GM06990 (cell line): Measurements from ENCODE around the gene SHROOM2.
A peak's percentile ranks its signal among the peaks of the same experiment; 100 is the strongest.

Experiments used
- DNase-seq: peaks from one replicate; pipeline ENCODE4 v3.0.0-alpha.2; 2011; ENCODE audit not compliant: insufficient read length; ENCODE audit errors: extremely low read depth
- H3K27me3 ChIP-seq: replicated peaks from 2 replicates; pipeline ENCODE4 v1.6.0; 2011; ENCODE audit warnings: low read length; ENCODE audit not compliant: control insufficient read depth, insufficient read depth
- H3K36me3 ChIP-seq: 2 replicates; pipeline ENCODE4 v1.5.1; 2011; ENCODE audit warnings: low read length; ENCODE audit not compliant: control insufficient read depth, insufficient read depth
- H3K4me3 ChIP-seq: replicated peaks from 2 replicates; pipeline ENCODE4 v1.5.1; 2011; ENCODE audit warnings: low read depth, mild to moderate bottlenecking, control low read depth, low read length
- CTCF ChIP-seq: IDR thresholded peaks from 2 replicates; pipeline ENCODE4 v1.5.1; 2011; ENCODE audit warnings: low read length, control low read depth, mild to moderate bottlenecking, inconsistent platforms; ENCODE audit not compliant: insufficient read depth, poor library complexity, severe bottlenecking

Gene SHROOM2

DNA sequence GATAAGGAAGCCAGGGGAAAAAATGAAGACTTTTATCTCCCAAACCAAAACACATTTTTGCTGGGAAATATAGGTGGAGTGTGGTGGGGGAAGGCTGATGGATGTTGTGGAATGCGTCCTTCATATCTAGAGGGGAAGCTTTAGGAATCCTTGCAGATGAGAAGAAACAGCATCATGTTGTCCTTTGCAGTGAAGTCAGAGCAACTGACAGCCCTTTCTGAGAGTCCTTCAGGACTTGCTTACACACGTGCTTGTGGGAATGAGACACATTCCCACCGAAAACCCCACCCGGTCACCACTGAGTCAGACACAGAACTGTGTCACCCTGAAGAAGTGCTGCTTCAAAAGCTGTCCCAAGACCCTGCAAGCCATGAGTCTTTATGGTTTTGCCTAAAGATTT, 81.5 kb downstream of the SHROOM2 start:
- no peaks in the 10 kb centered on the region for H3K36me3 ChIP-seq
- no peaks in the 10 kb centered on the region for H3K27me3 ChIP-seq
- no peak for DNase-seq
- no peak overlapping the region for H3K4me3 ChIP-seq
- no peak for TF ChIP-seq CTCF

DNA sequence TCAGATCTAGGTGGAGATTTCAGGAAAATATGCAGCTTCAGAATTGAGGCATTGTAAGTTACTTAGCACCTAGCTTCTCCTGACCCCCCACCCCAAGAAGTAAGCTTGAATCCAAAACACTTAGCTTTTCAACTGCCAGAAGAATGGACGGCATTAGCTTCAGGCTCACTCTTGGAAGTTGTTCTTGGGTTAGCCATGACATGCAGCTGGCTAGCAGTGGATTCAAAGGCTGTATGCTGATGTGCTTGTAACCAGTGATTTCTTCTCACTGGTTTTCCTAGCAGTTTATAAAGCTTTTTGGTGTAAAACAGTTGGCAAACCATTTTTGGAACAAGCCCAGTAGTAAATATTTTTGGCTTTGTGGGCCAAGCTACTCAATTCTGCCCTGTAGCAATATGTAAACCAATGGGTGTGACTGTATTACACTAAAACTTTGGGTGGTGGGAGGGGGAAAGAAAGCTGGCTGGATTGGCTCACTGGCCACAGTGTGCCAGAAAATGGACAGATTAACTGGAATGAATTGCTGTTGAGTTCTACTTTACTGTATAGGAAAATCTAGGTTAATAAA, 85.6 kb downstream of the SHROOM2 start:
- TF ChIP-seq CTCF, result no peak
- Histone ChIP-seq H3K27me3 (no peaks in the 10 kb centered on the region), H3K36me3 (no peaks in the 10 kb centered on the region), H3K4me3 (no peak overlapping the region)
- no peak for DNase-seq

DNA sequence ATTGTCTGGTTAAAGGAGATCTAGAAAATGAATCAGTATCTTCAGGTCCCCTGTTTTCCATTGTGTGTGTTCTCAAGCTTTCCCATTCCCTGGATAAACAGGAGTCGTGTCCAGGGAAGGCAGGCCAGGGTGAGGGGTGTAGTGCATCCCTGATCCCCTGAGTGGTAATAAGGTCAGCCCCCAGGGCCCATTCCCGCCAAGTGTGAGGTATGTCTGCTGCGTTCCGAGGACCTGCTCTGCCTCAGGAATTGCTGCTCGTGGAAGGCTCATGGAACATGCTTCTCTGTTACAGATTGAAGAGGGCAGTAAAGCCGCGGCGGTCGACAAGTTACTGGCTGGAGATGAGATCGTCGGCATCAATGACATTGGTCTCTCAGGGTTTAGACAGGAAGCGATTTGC, 87.1 kb downstream of the SHROOM2 start:
- Histone ChIP-seq H3K36me3 (no peaks in the 10 kb centered on the region), H3K27me3 (no peaks in the 10 kb centered on the region), H3K4me3 (no peak overlapping the region)
- no peak for DNase-seq
- no peak for TF ChIP-seq CTCF

GRCh38 chrX:9873952-9874351, 87.7 kb downstream of the SHROOM2 start:
- TF ChIP-seq CTCF, result peak; percentile 82
- no peak overlapping the region for H3K4me3 ChIP-seq
- no peaks in the 10 kb centered on the region for H3K36me3 ChIP-seq
- DNase-seq, result peak; percentile 30
- no peaks in the 10 kb centered on the region for H3K27me3 ChIP-seq

DNA sequence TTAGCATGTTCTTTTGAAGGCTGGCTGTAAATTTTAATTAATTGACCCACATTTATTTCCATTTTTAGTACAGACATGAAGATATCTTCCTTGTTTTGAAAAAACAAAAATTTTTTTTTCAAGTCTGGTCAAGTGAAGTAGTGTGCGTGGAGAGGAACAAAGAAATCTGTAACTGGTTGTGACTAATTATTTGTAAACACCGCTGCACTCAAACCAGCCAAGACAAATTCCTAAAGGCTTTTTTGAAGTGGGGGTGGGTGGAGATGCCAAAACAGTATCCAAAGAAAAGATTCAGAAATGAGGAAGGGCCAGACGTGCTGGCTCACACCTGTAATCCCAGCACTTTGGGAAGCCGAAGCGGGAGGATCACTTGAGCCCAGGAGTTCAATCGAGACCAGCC, 88.3 kb downstream of the SHROOM2 start:
- H3K36me3 ChIP-seq, result no peaks in the 10 kb centered on the region
- H3K27me3 ChIP-seq, result no peaks in the 10 kb centered on the region
- no peak overlapping the region for H3K4me3 ChIP-seq
- DNase-seq, result no peak
- TF ChIP-seq CTCF, result no peak

- Histone ChIP-seq H3K27me3 (no peaks in the 10 kb centered on the region), H3K4me3 (no peak overlapping the region), H3K36me3 (no peaks in the 10 kb centered on the region)
- no peak for TF ChIP-seq CTCF
- no peak for DNase-seq
Observed at GRCh38 chrX:9875801-9876200, 89.6 kb downstream of the SHROOM2 start.
